BJ (cell line): ENCODE data around the gene ATP2C2. TPM values are rescaled to one million over a fixed set of nuclear protein-coding genes. Genes with fewer than 3 reads are reported as not detected.

Experiments used
- CTCF ChIA-PET: fragments of 350-600 bp; formaldehyde crosslinking; extraction: SDS; loops from one replicate; lab custom pipeline; 2021; ENCODE audit warnings: antibody characterized with exemption, inconsistent platforms; lab: Yijun Ruan, JAX
- POLR2A ChIA-PET: fragments of 300-600 bp; sonication (Branson Sonifier 250); formaldehyde crosslinking; extraction: SDS; loops from one replicate; lab custom pipeline; 2021; ENCODE audit warnings: antibody characterized with exemption; lab: Charles Lee
- DNase-seq: peaks from one replicate; pipeline ENCODE4 v3.0.0-alpha.2; 2011; ENCODE audit warnings: low read depth
- H3K27me3 ChIP-seq: 2 replicates; pipeline ENCODE4 v1.6.0; 2011; ENCODE audit warnings: low read length; ENCODE audit not compliant: control insufficient read depth, insufficient read depth
- H3K36me3 ChIP-seq: 2 replicates; pipeline ENCODE4 v1.5.1; 2011; ENCODE audit warnings: low read length; ENCODE audit not compliant: control insufficient read depth, insufficient read depth
- H3K4me3 ChIP-seq: 2 replicates; pipeline ENCODE4 v1.5.1; 2011; ENCODE audit warnings: low read depth, mild to moderate bottlenecking, control low read depth, low read length
- CTCF ChIP-seq: IDR thresholded peaks from 2 replicates; pipeline ENCODE4 v1.5.1; 2011; ENCODE audit warnings: low read depth, mild to moderate bottlenecking, control low read depth, inconsistent platforms, low read length, moderate library complexity; ENCODE audit not compliant: insufficient read depth
- polyA minus RNA-seq: library from RNA; depleted of rRNA, polyadenylated mRNA; stranded (reverse); fragments of >200 nt; gene quantifications from 2 replicates; pipeline ENCODE4 v1.2.3, GENCODE V29; 2011; rRNA and poly(A)+ RNA removed
- polyA plus RNA-seq: library from polyadenylated mRNA; depleted of rRNA; stranded (reverse); fragments of >200 nt; gene quantifications from 2 replicates; pipeline ENCODE4 v1.2.3, GENCODE V29; 2011; rRNA removed

The ATP2C2 gene
- polyA plus RNA-seq (not detected in 2 replicates), polyA minus RNA-seq (not detected in 2 replicates)

GRCh38 chr16:84368308-84368996 lies at the start of gene ATP2C2:
Gene ATP2C2, plus strand, starts transcription at chr16:84368538. Its CDS starts 78 bp downstream, at chr16:84368616.
- Histone ChIP-seq H3K4me3 (no peak within 1 kb of the TSS), H3K27me3 (peaks cover 29% of the 10 kb centered on the region), H3K36me3 (no peaks in the 10 kb centered on the region)
- CTCF ChIA-PET, result no interaction called here
- no peak for TF ChIP-seq CTCF
- POLR2A ChIA-PET, result no interaction called here
- no peak for DNase-seq

- no peak for TF ChIP-seq CTCF
- ChIA-PET POLR2A (no interaction called here), CTCF (no interaction called here)
- Histone ChIP-seq H3K36me3 (no peaks in the 10 kb centered on the region), H3K27me3 (no peaks in the 10 kb centered on the region; the same call in 1 of the 2 replicates), H3K4me3 (no peak overlapping the region)
- no peak for DNase-seq
Measured at GRCh38 chr16:84319146-84319760, 49.1 kb upstream of the ATP2C2 start.

- no peaks in the 10 kb centered on the region for H3K36me3 ChIP-seq
- POLR2A ChIA-PET, result no interaction called here
- no peaks in the 10 kb centered on the region; the same call in 1 of the 2 replicates for H3K27me3 ChIP-seq
- H3K4me3 ChIP-seq, result no peak overlapping the region
- TF ChIP-seq CTCF, result no peak
- DNase-seq, result no peak
- CTCF ChIA-PET, result interaction anchor here (1.6 kb wide), 1 partner anchor 10 kb away, joined by 3 read pairs; no protein-coding TSS in a partner anchor
Measured at GRCh38 chr16:84320511-84320910, 47.8 kb upstream of the ATP2C2 start.

- no peaks in the 10 kb centered on the region; the same call in 1 of the 2 replicates for H3K36me3 ChIP-seq
- no peak for TF ChIP-seq CTCF
- no peaks in the 10 kb centered on the region for H3K27me3 ChIP-seq
- ChIA-PET POLR2A (no interaction called here), CTCF (interaction anchor here (1.6 kb wide), 1 partner anchor 9 kb away, joined by 3 read pairs; no protein-coding TSS in a partner anchor)
- DNase-seq, result no peak
- no peak overlapping the region for H3K4me3 ChIP-seq
Measured at GRCh38 chr16:84321932-84322331, 46.4 kb upstream of the ATP2C2 start.

- Histone ChIP-seq H3K4me3 (no peak overlapping the region), H3K36me3 (no peaks in the 10 kb centered on the region; the same call in 1 of the 2 replicates), H3K27me3 (no peaks in the 10 kb centered on the region)
- ChIA-PET POLR2A (no interaction called here), CTCF (interaction anchor here (1.0 kb wide), 1 partner anchor 46 kb away, joined by 3 read pairs; no protein-coding TSS in a partner anchor)
- DNase-seq, result no peak
- TF ChIP-seq CTCF, result no peak
Measured at GRCh38 chr16:84322749-84323148, 45.6 kb upstream of the ATP2C2 start.
